ENCODE measurements around the gene TRPM4.

DNA sequence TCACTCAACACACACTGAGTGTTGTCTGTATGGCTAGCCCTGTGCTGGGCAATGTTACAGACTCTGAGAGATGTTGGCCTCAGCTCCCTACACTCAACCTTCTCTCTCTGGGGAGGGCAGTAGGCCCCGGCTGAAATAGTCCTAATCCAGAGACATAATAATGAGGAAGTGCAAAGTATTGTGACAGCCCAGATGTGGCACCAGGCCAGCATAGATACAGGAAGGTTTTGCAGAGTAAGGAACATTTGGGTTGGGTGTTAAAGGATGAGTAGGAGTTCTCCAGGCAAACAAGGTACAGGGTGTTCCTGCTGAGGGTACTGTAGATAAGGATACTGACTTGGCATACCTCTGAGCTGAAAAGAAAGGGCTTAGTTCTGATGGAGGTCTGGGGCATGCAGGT is 41.0 kb upstream of the TRPM4 start:
- TF ChIP-seq CTCF (conservative IDR thresholded peaks at IDR 0.05; ENCODE audit: low read depth in 2 of 2) (no peak), NANOG (IDR thresholded peaks at IDR 0.05; ENCODE audit: borderline replicate concordance) (no peak), EZH2 (IDR thresholded peaks at IDR 0.05; ENCODE audit: low read depth, unreplicated experiment) (no peak), CREB1 (CRISPR knock-in tag; IDR thresholded peaks at IDR 0.05; ENCODE audit: low read depth) (no peak), POLR2AphosphoS5 (IDR thresholded peaks at IDR 0.05; ENCODE audit: low read depth) (no peak), JUNB (IDR thresholded peaks at IDR 0.05; ENCODE audit: unreplicated experiment) (no peak), ZNF331 (CRISPR knock-in tag; IDR thresholded peaks at IDR 0.05; ENCODE audit: low read depth) (no peak), ZNF462 (CRISPR knock-in tag; IDR thresholded peaks at IDR 0.05) (no peak), ZNF114 (CRISPR knock-in tag; IDR thresholded peaks at IDR 0.05) (no peak), EZH2phosphoT487 (IDR thresholded peaks at IDR 0.05; ENCODE audit: unreplicated experiment) (no peak)
- TF ChIP-seq, protein P1, sequence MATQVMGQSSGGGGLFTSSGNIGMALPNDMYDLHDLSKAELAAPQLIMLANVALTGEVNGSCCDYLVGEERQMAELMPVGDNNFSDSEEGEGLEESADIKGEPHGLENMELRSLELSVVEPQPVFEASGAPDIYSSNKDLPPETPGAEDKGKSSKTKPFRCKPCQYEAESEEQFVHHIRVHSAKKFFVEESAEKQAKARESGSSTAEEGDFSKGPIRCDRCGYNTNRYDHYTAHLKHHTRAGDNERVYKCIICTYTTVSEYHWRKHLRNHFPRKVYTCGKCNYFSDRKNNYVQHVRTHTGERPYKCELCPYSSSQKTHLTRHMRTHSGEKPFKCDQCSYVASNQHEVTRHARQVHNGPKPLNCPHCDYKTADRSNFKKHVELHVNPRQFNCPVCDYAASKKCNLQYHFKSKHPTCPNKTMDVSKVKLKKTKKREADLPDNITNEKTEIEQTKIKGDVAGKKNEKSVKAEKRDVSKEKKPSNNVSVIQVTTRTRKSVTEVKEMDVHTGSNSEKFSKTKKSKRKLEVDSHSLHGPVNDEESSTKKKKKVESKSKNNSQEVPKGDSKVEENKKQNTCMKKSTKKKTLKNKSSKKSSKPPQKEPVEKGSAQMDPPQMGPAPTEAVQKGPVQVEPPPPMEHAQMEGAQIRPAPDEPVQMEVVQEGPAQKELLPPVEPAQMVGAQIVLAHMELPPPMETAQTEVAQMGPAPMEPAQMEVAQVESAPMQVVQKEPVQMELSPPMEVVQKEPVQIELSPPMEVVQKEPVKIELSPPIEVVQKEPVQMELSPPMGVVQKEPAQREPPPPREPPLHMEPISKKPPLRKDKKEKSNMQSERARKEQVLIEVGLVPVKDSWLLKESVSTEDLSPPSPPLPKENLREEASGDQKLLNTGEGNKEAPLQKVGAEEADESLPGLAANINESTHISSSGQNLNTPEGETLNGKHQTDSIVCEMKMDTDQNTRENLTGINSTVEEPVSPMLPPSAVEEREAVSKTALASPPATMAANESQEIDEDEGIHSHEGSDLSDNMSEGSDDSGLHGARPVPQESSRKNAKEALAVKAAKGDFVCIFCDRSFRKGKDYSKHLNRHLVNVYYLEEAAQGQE (IDR thresholded peaks at IDR 0.05; ENCODE audit: unreplicated experiment): no peak
- TF ChIP-seq, protein P2, sequence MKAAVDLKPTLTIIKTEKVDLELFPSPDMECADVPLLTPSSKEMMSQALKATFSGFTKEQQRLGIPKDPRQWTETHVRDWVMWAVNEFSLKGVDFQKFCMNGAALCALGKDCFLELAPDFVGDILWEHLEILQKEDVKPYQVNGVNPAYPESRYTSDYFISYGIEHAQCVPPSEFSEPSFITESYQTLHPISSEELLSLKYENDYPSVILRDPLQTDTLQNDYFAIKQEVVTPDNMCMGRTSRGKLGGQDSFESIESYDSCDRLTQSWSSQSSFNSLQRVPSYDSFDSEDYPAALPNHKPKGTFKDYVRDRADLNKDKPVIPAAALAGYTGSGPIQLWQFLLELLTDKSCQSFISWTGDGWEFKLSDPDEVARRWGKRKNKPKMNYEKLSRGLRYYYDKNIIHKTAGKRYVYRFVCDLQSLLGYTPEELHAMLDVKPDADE (IDR thresholded peaks at IDR 0.05): no peak
